HEK293 (cell line): ENCODE results near the gene GARIN5B.
A peak's percentile ranks its signal among the peaks of the same experiment; 100 is the strongest.

Experiments
- CTCF ChIA-PET: fragments of 350-600 bp; formaldehyde crosslinking; extraction: SDS; loops from one replicate; lab custom pipeline; 2021; ENCODE audit warnings: antibody characterized with exemption; lab: Yijun Ruan, JAX
- POLR2A ChIA-PET: fragments of 300-600 bp; formaldehyde crosslinking; extraction: SDS; loops from one replicate; lab custom pipeline; 2020; ENCODE audit warnings: antibody characterized with exemption, inconsistent platforms; lab: Yijun Ruan, JAX
- H3K27ac ChIP-seq: fragments of 200-500 bp; sonication (Bioruptor generic); 2 replicates; pipeline ENCODE4 v1.5.1; 2014; ENCODE audit warnings: low read depth, low read length, control low read depth, inconsistent platforms; ENCODE audit errors: extremely low read depth
- H3K36me3 ChIP-seq, 2 experiments: fragments of 200-500 bp in 1 of 2; sonication (Bioruptor generic) in 1 of 2; 1 replicate in 1 of 2; 2 replicates in 1 of 2; pipeline ENCODE4 v1.5.1; 2014 to 2017; ENCODE audit warnings: inconsistent platforms in 2 of 2, low read length in 2 of 2; ENCODE audit not compliant: control insufficient read depth in 2 of 2, insufficient read depth in 1 of 2
- H3K4me1 ChIP-seq: fragments of 200-500 bp; sonication (Bioruptor generic); 2 replicates; pipeline ENCODE4 v1.5.1; 2014; ENCODE audit warnings: mild to moderate bottlenecking, low read length, inconsistent platforms; ENCODE audit not compliant: control insufficient read depth, insufficient read depth
- H3K4me3 ChIP-seq: 2 replicates; pipeline ENCODE4 v1.5.1; 2011; ENCODE audit warnings: low read depth, mild to moderate bottlenecking, control low read depth, low read length, moderate library complexity
- H3K9me3 ChIP-seq: fragments of 200-500 bp; sonication (Bioruptor generic); 2 replicates; pipeline ENCODE4 v1.5.1; 2014; ENCODE audit warnings: low read depth, low read length, inconsistent platforms; ENCODE audit not compliant: control insufficient read depth, insufficient read depth
- GLIS1 ChIP-seq: fragments of 450-650 bp; formaldehyde crosslinking; IDR thresholded peaks from 2 replicates; pipeline ENCODE4 v1.5.1; 2016; ENCODE audit warnings: missing biosample characterization, missing genetic modification characterization
- GLIS2 ChIP-seq: fragments of 450-650 bp; formaldehyde crosslinking; IDR thresholded peaks from 2 replicates; pipeline ENCODE4 v1.5.1; 2016; ENCODE audit warnings: missing biosample characterization, missing genetic modification characterization
- IKZF3 ChIP-seq: fragments of 450-650 bp; IDR thresholded peaks from 2 replicates; pipeline ENCODE4 v1.5.0; 2018; ENCODE audit warnings: missing biosample characterization, mild to moderate bottlenecking, missing genetic modification characterization, moderate library complexity
- KLF8 ChIP-seq: fragments of 450-650 bp; formaldehyde crosslinking; IDR thresholded peaks from 2 replicates; pipeline ENCODE4 v1.5.1; 2016; ENCODE audit warnings: missing biosample characterization, missing genetic modification characterization
- PRDM1 ChIP-seq: fragments of 450-650 bp; formaldehyde crosslinking; IDR thresholded peaks from 2 replicates; pipeline ENCODE4; 2016; ENCODE audit warnings: missing biosample characterization, missing genetic modification characterization
- SCRT1 ChIP-seq: fragments of 450-650 bp; formaldehyde crosslinking; IDR thresholded peaks from 2 replicates; pipeline ENCODE4 v1.5.1; 2016; ENCODE audit warnings: missing biosample characterization, missing genetic modification characterization, borderline replicate concordance
- SCRT2 ChIP-seq: fragments of 450-650 bp; formaldehyde crosslinking; IDR thresholded peaks from 2 replicates; pipeline ENCODE4 v1.5.1; 2016; ENCODE audit warnings: missing biosample characterization, missing genetic modification characterization
- ZFP3 ChIP-seq: fragments of 450-650 bp; formaldehyde crosslinking; IDR thresholded peaks from 2 replicates; pipeline ENCODE4 v1.5.1; 2016; ENCODE audit warnings: low read depth, missing biosample characterization, missing genetic modification characterization
- ZFP69B ChIP-seq: fragments of 450-650 bp; formaldehyde crosslinking; IDR thresholded peaks from 2 replicates; pipeline ENCODE4 v1.5.1; 2016; ENCODE audit warnings: missing biosample characterization, missing genetic modification characterization
- ZIC2 ChIP-seq: fragments of 450-650 bp; formaldehyde crosslinking; IDR thresholded peaks from 2 replicates; pipeline ENCODE4 v1.5.1; 2016; ENCODE audit warnings: missing biosample characterization, missing genetic modification characterization
- ZNF223 ChIP-seq: fragments of 450-650 bp; formaldehyde crosslinking; IDR thresholded peaks from 2 replicates; pipeline ENCODE4 v1.5.1; 2016; ENCODE audit warnings: missing biosample characterization, missing genetic modification characterization
- ZNF280D ChIP-seq: fragments of 450-650 bp; formaldehyde crosslinking; IDR thresholded peaks from 2 replicates; pipeline ENCODE4 v1.5.1; 2016; ENCODE audit warnings: missing biosample characterization, missing genetic modification characterization
- ZNF391 ChIP-seq: fragments of 450-650 bp; formaldehyde crosslinking; IDR thresholded peaks from 2 replicates; pipeline ENCODE4 v1.5.1; 2016; ENCODE audit warnings: low read depth, missing biosample characterization, missing genetic modification characterization, borderline replicate concordance
- ZNF394 ChIP-seq: fragments of 450-650 bp; formaldehyde crosslinking; IDR thresholded peaks from 2 replicates; pipeline ENCODE4 v1.5.1; 2016; ENCODE audit warnings: missing biosample characterization, missing genetic modification characterization, mild to moderate bottlenecking, moderate library complexity, borderline replicate concordance
- ZNF433 ChIP-seq: fragments of 450-650 bp; formaldehyde crosslinking; IDR thresholded peaks from 2 replicates; pipeline ENCODE4 v1.5.1; 2016; ENCODE audit warnings: missing biosample characterization, missing genetic modification characterization, low read depth
- ZNF530 ChIP-seq: fragments of 450-650 bp; formaldehyde crosslinking; IDR thresholded peaks from 2 replicates; pipeline ENCODE4 v1.5.1; 2016; ENCODE audit warnings: low read depth, missing biosample characterization, missing genetic modification characterization
- ZNF544 ChIP-seq: fragments of 450-650 bp; formaldehyde crosslinking; IDR thresholded peaks from 2 replicates; pipeline ENCODE4 v1.5.0; 2017; ENCODE audit warnings: missing biosample characterization, missing genetic modification characterization
- ZNF548 ChIP-seq: fragments of 450-650 bp; formaldehyde crosslinking; IDR thresholded peaks from 2 replicates; pipeline ENCODE4 v1.5.1; 2016; ENCODE audit warnings: missing biosample characterization, missing genetic modification characterization
- ZNF549 ChIP-seq: fragments of 450-650 bp; IDR thresholded peaks from 2 replicates; pipeline ENCODE4 v1.5.1; 2018; ENCODE audit warnings: missing biosample characterization, missing genetic modification characterization, mild to moderate bottlenecking, inconsistent platforms, moderate library complexity
- ZNF624 ChIP-seq: fragments of 450-650 bp; formaldehyde crosslinking; IDR thresholded peaks from 2 replicates; pipeline ENCODE4 v1.5.1; 2017; ENCODE audit warnings: missing biosample characterization, missing genetic modification characterization
- ZNF791 ChIP-seq: fragments of 450-650 bp; formaldehyde crosslinking; IDR thresholded peaks from 2 replicates; pipeline ENCODE4 v1.5.1; 2016; ENCODE audit warnings: missing biosample characterization, missing genetic modification characterization
- ZXDB ChIP-seq: fragments of 450-650 bp; formaldehyde crosslinking; IDR thresholded peaks from 2 replicates; pipeline ENCODE4 v1.5.1; 2016; ENCODE audit warnings: missing biosample characterization, missing genetic modification characterization
- TF ChIP-seq, protein P1 (sequence below): fragments of 450-650 bp; formaldehyde crosslinking; IDR thresholded peaks from 2 replicates; pipeline ENCODE4 v1.5.1; 2016; ENCODE audit warnings: missing biosample characterization, missing genetic modification characterization, borderline replicate concordance
- TF ChIP-seq, protein P2 (sequence below): fragments of 450-650 bp; formaldehyde crosslinking; IDR thresholded peaks from 2 replicates; pipeline ENCODE4 v1.5.1; 2016; ENCODE audit warnings: missing biosample characterization, missing genetic modification characterization

The GARIN5B gene

GRCh38 chr19:55344444-55344843 lies 18.6 kb downstream of the GARIN5B start:
- ChIA-PET POLR2A (interaction anchor here (0.7 to 1.7 kb wide), 3 partner anchors 24 to 104 kb away, joined by 3 to 5 read pairs (median 5); no protein-coding TSS in a partner anchor), CTCF (interaction anchor here (1.6 kb wide), 1 partner anchor 52 kb away, joined by 3 read pairs; no protein-coding TSS in a partner anchor)
- peaks cover 13% of the 10 kb centered on the region for H3K4me1 ChIP-seq
- H3K4me3 ChIP-seq: no peak overlapping the region
- no peaks in the 10 kb centered on the region for H3K9me3 ChIP-seq
- H3K36me3 ChIP-seq: peaks cover 3 to 58% of the 10 kb centered on the region in 2 experiments
- peak overlapping the region; percentile 53; the same call in 1 of the 2 replicates for H3K27ac ChIP-seq
- peak; percentile 66 for TF ChIP-seq ZIC2 (tag by site-specific recombination)
- TF ChIP-seq GLIS2 (tag by site-specific recombination): peak; percentile 40
- no peak for TF ChIP-seq ZNF433 (tag by site-specific recombination)
- TF ChIP-seq ZNF530 (tag by site-specific recombination): no peak
- TF ChIP-seq ZNF548: no peak
- TF ChIP-seq ZFP69B (tag by site-specific recombination): no peak
- TF ChIP-seq, all 188 proteins: peak for 2

- CTCF ChIA-PET: no interaction called here
- Histone ChIP-seq H3K4me1 (peaks cover 16% of the 10 kb centered on the region), H3K27ac (peak overlapping the region; percentile 53; the same call in 1 of the 2 replicates)
These were observed 21.2 kb downstream of the GARIN5B start for GRCh38 chr19:55341595-55342531.

More at GRCh38 chr19:55341595-55342531, 21.2 kb downstream of the GARIN5B start:
- POLR2A ChIA-PET: interaction anchor here (0.5 to 1.3 kb wide), 4 partner anchors 8 to 196 kb away, joined by 3 to 4 read pairs (median 4); no protein-coding TSS in a partner anchor
- Histone ChIP-seq H3K4me3 (peak overlapping the region; percentile 88), H3K9me3 (no peaks in the 10 kb centered on the region), H3K36me3 (peaks cover 3 to 49% of the 10 kb centered on the region in 2 experiments)
- TF ChIP-seq ZXDB (tag by site-specific recombination) (peak; percentile 27; the same call in 1 of the 2 replicates), ZNF280D (tag by site-specific recombination) (no peak), KLF8 (tag by site-specific recombination) (no peak), ZNF223 (tag by site-specific recombination) (no peak), ZNF544 (tag by site-specific recombination) (no peak), ZFP3 (tag by site-specific recombination) (no peak), ZNF624 (tag by site-specific recombination) (no peak), IKZF3 (tag by site-specific recombination) (no peak), SCRT2 (tag by site-specific recombination) (peak; percentile 97), SCRT1 (tag by site-specific recombination) (peak; percentile 85), ZNF391 (tag by site-specific recombination) (0 out of 2 replicates have a peak, but pooled peaks have one; percentile 19), ZNF791 (tag by site-specific recombination) (no peak), ZNF549 (no peak), ZNF394 (no peak), GLIS1 (peak; percentile 40; the same call in 1 of the 2 replicates), PRDM1 (tag by site-specific recombination) (no peak)
- TF ChIP-seq, protein P1, sequence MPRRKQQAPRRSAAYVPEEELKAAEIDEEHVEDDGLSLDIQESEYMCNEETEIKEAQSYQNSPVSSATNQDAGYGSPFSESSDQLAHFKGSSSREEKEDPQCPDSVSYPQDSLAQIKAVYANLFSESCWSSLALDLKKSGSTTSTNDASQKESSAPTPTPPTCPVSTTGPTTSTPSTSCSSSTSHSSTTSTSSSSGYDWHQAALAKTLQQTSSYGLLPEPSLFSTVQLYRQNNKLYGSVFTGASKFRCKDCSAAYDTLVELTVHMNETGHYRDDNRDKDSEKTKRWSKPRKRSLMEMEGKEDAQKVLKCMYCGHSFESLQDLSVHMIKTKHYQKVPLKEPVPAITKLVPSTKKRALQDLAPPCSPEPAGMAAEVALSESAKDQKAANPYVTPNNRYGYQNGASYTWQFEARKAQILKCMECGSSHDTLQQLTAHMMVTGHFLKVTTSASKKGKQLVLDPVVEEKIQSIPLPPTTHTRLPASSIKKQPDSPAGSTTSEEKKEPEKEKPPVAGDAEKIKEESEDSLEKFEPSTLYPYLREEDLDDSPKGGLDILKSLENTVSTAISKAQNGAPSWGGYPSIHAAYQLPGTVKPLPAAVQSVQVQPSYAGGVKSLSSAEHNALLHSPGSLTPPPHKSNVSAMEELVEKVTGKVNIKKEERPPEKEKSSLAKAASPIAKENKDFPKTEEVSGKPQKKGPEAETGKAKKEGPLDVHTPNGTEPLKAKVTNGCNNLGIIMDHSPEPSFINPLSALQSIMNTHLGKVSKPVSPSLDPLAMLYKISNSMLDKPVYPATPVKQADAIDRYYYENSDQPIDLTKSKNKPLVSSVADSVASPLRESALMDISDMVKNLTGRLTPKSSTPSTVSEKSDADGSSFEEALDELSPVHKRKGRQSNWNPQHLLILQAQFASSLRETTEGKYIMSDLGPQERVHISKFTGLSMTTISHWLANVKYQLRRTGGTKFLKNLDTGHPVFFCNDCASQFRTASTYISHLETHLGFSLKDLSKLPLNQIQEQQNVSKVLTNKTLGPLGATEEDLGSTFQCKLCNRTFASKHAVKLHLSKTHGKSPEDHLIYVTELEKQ (tag by site-specific recombination): no peak
- TF ChIP-seq, protein P2, sequence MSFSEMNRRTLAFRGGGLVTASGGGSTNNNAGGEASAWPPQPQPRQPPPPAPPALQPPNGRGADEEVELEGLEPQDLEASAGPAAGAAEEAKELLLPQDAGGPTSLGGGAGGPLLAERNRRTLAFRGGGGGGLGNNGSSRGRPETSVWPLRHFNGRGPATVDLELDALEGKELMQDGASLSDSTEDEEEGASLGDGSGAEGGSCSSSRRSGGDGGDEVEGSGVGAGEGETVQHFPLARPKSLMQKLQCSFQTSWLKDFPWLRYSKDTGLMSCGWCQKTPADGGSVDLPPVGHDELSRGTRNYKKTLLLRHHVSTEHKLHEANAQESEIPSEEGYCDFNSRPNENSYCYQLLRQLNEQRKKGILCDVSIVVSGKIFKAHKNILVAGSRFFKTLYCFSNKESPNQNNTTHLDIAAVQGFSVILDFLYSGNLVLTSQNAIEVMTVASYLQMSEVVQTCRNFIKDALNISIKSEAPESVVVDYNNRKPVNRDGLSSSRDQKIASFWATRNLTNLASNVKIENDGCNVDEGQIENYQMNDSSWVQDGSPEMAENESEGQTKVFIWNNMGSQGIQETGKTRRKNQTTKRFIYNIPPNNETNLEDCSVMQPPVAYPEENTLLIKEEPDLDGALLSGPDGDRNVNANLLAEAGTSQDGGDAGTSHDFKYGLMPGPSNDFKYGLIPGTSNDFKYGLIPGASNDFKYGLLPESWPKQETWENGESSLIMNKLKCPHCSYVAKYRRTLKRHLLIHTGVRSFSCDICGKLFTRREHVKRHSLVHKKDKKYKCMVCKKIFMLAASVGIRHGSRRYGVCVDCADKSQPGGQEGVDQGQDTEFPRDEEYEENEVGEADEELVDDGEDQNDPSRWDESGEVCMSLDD: 0 out of 2 replicates have a peak, but pooled peaks have one; percentile 30
